Neural cell (in vitro differentiated cells): ENCODE results near the gene SAMD7. TPM values are rescaled to one million over a fixed set of nuclear protein-coding genes. Genes with fewer than 3 reads are reported as not detected.

ENCODE experiments used
- H2AFZ ChIP-seq: fragments of 200-600, 300-800 bp; sonication (generic), shearing (Covaris generic); 2 replicates; pipeline ENCODE4 v1.6.0; 2014; ENCODE audit warnings: low read depth, mild to moderate bottlenecking, antibody characterized with exemption, low read length, moderate library complexity
- H3F3A ChIP-seq: fragments of 200-600 bp; shearing (Covaris generic); 2 replicates; pipeline ENCODE4 v1.6.1; 2016; ENCODE audit warnings: mild to moderate bottlenecking, moderate library complexity, mixed read lengths, antibody characterized with exemption, low read length; ENCODE audit not compliant: insufficient read depth, poor library complexity, severe bottlenecking
- H3K27ac ChIP-seq: fragments of 200-600, 300-800 bp; sonication (generic), shearing (Covaris generic); 2 replicates; pipeline ENCODE4 v1.5.1; 2014; ENCODE audit warnings: mild to moderate bottlenecking, low read length, moderate library complexity
- H3K27me3 ChIP-seq: fragments of 300-800, 200-600 bp; sonication (generic), shearing (Covaris generic); 2 replicates; pipeline ENCODE4 v1.6.0; 2014; ENCODE audit warnings: mild to moderate bottlenecking, low read depth, low read length, moderate library complexity; ENCODE audit not compliant: insufficient read depth
- H3K36me3 ChIP-seq: fragments of 300-800, 200-600 bp; sonication (generic), shearing (Covaris generic); 2 replicates; pipeline ENCODE4 v1.5.1; 2014; ENCODE audit warnings: mild to moderate bottlenecking, antibody characterized with exemption, low read length, moderate library complexity; ENCODE audit not compliant: insufficient read depth
- H3K4me2 ChIP-seq: fragments of 300-800, 200-600 bp; sonication (generic), shearing (Covaris generic); 2 replicates; pipeline ENCODE4 v1.6.0; 2014; ENCODE audit warnings: mild to moderate bottlenecking, low read length
- H3K4me3 ChIP-seq: fragments of 300-800, 200-600 bp; sonication (generic), shearing (Covaris generic); 2 replicates; pipeline ENCODE4 v1.5.1; 2014; ENCODE audit warnings: mild to moderate bottlenecking, low read length, moderate library complexity
- H3K79me2 ChIP-seq: fragments of 200-600 bp; shearing (Covaris generic); replicated peaks from 2 replicates; pipeline ENCODE4 v1.6.0; 2014; ENCODE audit warnings: mild to moderate bottlenecking, low read length, moderate library complexity; ENCODE audit not compliant: insufficient read depth
- H3K9ac ChIP-seq: fragments of 300-800, 200-600 bp; sonication (generic), shearing (Covaris generic); 2 replicates; pipeline ENCODE4 v1.6.1; 2016; ENCODE audit warnings: mild to moderate bottlenecking, low read length, mixed read lengths
- H3K9me2 ChIP-seq: fragments of 200-600 bp; shearing (Covaris generic); 2 replicates; pipeline ENCODE4 v1.6.1; 2016; ENCODE audit warnings: mild to moderate bottlenecking, low read length, mixed read lengths; ENCODE audit not compliant: insufficient read depth
- H3K9me3 ChIP-seq: fragments of 200-600, 300-800 bp; sonication (generic), shearing (Covaris generic); 2 replicates; pipeline ENCODE4 v1.6.1; 2016; ENCODE audit warnings: mild to moderate bottlenecking, mixed run types, low read length, moderate library complexity, mixed read lengths
- H4K20me1 ChIP-seq: fragments of 200-600 bp; shearing (Covaris generic); 2 replicates; pipeline ENCODE4 v1.6.1; 2016; ENCODE audit warnings: mild to moderate bottlenecking, mixed run types; ENCODE audit not compliant: insufficient read depth
- EP300 ChIP-seq: fragments of 450-650 bp; conservative IDR thresholded peaks from 2 replicates; pipeline ENCODE4 v1.6.1; 2014; ENCODE audit warnings: antibody characterized with exemption, mild to moderate bottlenecking, moderate library complexity; ENCODE audit not compliant: poor library complexity, severe bottlenecking
- EZH2 ChIP-seq: fragments of 200-600, 300-800 bp; shearing (Covaris generic), sonication (generic); IDR thresholded peaks from 2 replicates; pipeline ENCODE4 v1.6.1; 2014; ENCODE audit warnings: antibody characterized with exemption, low read length, borderline replicate concordance, mild to moderate bottlenecking; ENCODE audit not compliant: insufficient read depth, poor library complexity, severe bottlenecking
- MXI1 ChIP-seq: fragments of 450-650 bp; conservative IDR thresholded peaks from 2 replicates; pipeline ENCODE4 v1.6.1; 2014; ENCODE audit warnings: antibody characterized with exemption, mild to moderate bottlenecking; ENCODE audit not compliant: poor library complexity, severe bottlenecking
- POLR2AphosphoS5 ChIP-seq: IDR thresholded peaks from 2 replicates; pipeline ENCODE4 v1.6.1; 2012
- RAD21 ChIP-seq: fragments of 450-650 bp; conservative IDR thresholded peaks from 2 replicates; pipeline ENCODE4 v1.6.1; 2014; ENCODE audit warnings: antibody characterized with exemption, mild to moderate bottlenecking, moderate library complexity
- REST ChIP-seq: IDR thresholded peaks from 2 replicates; pipeline ENCODE4 v1.6.1; 2012; ENCODE audit warnings: borderline replicate concordance
- SMC3 ChIP-seq: fragments of 450-650 bp; conservative IDR thresholded peaks from 2 replicates; pipeline ENCODE4 v1.6.1; 2014; ENCODE audit warnings: antibody characterized with exemption, mild to moderate bottlenecking, moderate library complexity; ENCODE audit not compliant: poor library complexity
- TAF1 ChIP-seq: IDR thresholded peaks from 2 replicates; pipeline ENCODE4 v1.6.1; 2012; ENCODE audit warnings: low read depth
- polyA plus RNA-seq: library from polyadenylated mRNA; depleted of rRNA; stranded (reverse); fragments of >200 nt; gene quantifications from 2 replicates; pipeline ENCODE4 v1.2.3, GENCODE V29; 2014
- TF ChIP-seq, protein P1 (sequence below): fragments of 450-650 bp; IDR thresholded peaks from 2 replicates; pipeline ENCODE4 v1.5.1; 2014; ENCODE audit warnings: antibody characterized with exemption, mild to moderate bottlenecking, moderate library complexity; ENCODE audit not compliant: poor library complexity, severe bottlenecking

Gene SAMD7
- polyA plus RNA-seq, 1 donor from 2014 or later: not detected

GRCh38 chr3:169879845-169880575 is 31.4 kb upstream of the SAMD7 start:
- H3K27me3 ChIP-seq: no peaks in the 10 kb centered on the region
- no peak overlapping the region for H2AFZ ChIP-seq
- H3K27ac ChIP-seq: no peak overlapping the region
- H3K36me3 ChIP-seq: no peaks in the 10 kb centered on the region
- H3F3A ChIP-seq: no peaks in the 10 kb centered on the region
- no peak overlapping the region for H3K4me2 ChIP-seq
- TF ChIP-seq EP300 (no peak), RAD21 (no peak), SMC3 (no peak), MXI1 (no peak)
- TF ChIP-seq, protein P1, sequence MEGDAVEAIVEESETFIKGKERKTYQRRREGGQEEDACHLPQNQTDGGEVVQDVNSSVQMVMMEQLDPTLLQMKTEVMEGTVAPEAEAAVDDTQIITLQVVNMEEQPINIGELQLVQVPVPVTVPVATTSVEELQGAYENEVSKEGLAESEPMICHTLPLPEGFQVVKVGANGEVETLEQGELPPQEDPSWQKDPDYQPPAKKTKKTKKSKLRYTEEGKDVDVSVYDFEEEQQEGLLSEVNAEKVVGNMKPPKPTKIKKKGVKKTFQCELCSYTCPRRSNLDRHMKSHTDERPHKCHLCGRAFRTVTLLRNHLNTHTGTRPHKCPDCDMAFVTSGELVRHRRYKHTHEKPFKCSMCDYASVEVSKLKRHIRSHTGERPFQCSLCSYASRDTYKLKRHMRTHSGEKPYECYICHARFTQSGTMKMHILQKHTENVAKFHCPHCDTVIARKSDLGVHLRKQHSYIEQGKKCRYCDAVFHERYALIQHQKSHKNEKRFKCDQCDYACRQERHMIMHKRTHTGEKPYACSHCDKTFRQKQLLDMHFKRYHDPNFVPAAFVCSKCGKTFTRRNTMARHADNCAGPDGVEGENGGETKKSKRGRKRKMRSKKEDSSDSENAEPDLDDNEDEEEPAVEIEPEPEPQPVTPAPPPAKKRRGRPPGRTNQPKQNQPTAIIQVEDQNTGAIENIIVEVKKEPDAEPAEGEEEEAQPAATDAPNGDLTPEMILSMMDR: no peak
- no peaks in the 10 kb centered on the region for H3K79me2 ChIP-seq
- H3K9ac ChIP-seq: no peak overlapping the region
- H4K20me1 ChIP-seq: no peaks in the 10 kb centered on the region
- no peak overlapping the region for H3K4me3 ChIP-seq
- H3K9me2 ChIP-seq: no peaks in the 10 kb centered on the region
- no peaks in the 10 kb centered on the region for H3K9me3 ChIP-seq

DNA sequence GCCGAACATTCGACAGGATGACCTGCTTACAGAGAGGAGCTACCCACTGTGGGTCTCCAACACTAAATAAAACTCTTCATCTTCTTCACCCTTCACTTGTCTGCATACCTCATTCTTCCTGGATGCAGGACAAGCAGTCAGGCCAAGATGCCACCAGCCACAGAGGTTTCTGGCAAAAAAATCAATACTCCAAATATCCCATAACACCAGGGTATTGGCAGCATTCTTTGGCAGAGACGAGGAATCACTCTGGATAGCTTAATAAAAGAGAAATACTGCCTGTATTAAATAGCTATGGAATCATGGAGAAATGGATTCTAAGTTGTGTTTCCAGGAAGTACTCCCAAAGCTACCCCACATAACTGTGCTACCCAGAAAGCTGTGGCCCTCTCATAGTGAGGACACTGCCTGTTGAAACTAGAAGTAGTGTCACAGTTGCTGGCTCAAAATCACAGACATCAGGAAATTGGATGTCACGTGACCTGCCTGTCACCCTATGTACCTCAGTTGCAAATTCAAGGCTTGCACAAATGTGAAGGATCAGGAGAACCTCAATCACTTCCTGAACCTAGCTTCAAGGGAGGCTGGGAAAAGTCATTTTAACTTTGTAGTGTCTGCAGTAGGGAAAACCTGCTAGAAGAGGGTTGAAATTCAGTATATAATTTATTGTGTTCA is 30.7 kb upstream of the SAMD7 start:
- TF ChIP-seq MXI1: no peak
- TF ChIP-seq POLR2AphosphoS5: no peak
- no peak for TF ChIP-seq REST
- no peak for TF ChIP-seq EP300
- TF ChIP-seq SMC3: no peak
- no peak for TF ChIP-seq TAF1
- TF ChIP-seq EZH2: no peak
- TF ChIP-seq, protein P1: no peak
- Histone ChIP-seq H3K9me2 (no peaks in the 10 kb centered on the region), H4K20me1 (no peaks in the 10 kb centered on the region), H3K36me3 (no peaks in the 10 kb centered on the region), H3K9ac (no peak overlapping the region), H3K27ac (no peak overlapping the region), H3K9me3 (no peaks in the 10 kb centered on the region), H3F3A (no peaks in the 10 kb centered on the region), H2AFZ (no peak overlapping the region), H3K27me3 (no peaks in the 10 kb centered on the region), H3K79me2 (no peaks in the 10 kb centered on the region), H3K4me3 (no peak overlapping the region), H3K4me2 (no peak overlapping the region)
